Mesenchymal stem cell (in vitro differentiated cells and primary cell): ENCODE measurements around the gene SLC39A9.
A peak's percentile ranks its signal among the peaks of the same experiment; 100 is the strongest.

Source experiments
- DNase-seq: peaks from one replicate; pipeline ENCODE4 v3.0.0-alpha.2; 2013
- H2AFZ ChIP-seq: one replicate; pipeline ENCODE4 v1.6.1; 2013; ENCODE audit warnings: low read depth, mild to moderate bottlenecking, control low read depth, inconsistent platforms, low read length, moderate library complexity
- H2AK5ac ChIP-seq: 2 replicates; pipeline ENCODE4 v1.6.1; 2013; ENCODE audit warnings: low read length, moderate library complexity, mild to moderate bottlenecking, inconsistent platforms; ENCODE audit not compliant: severe bottlenecking
- H2BK120ac ChIP-seq: one replicate; pipeline ENCODE4 v1.6.1; 2013; ENCODE audit warnings: low read depth, mild to moderate bottlenecking, inconsistent platforms, low read length, moderate library complexity
- H2BK12ac ChIP-seq, 2 experiments: one replicate each; pipeline ENCODE4 v1.6.1; 2013; ENCODE audit warnings: inconsistent platforms in 2 of 2, low read length in 2 of 2, mild to moderate bottlenecking in 2 of 2, moderate library complexity in 2 of 2, control low read depth in 1 of 2
- H2BK15ac ChIP-seq: one replicate; pipeline ENCODE4 v1.6.1; 2013; ENCODE audit warnings: mild to moderate bottlenecking, low read depth, inconsistent platforms; ENCODE audit not compliant: poor library complexity, severe bottlenecking
- H2BK5ac ChIP-seq: 2 replicates; pipeline ENCODE4 v1.6.1; 2013; ENCODE audit warnings: low read depth, mild to moderate bottlenecking, low read length, control low read depth, inconsistent platforms; ENCODE audit not compliant: poor library complexity, severe bottlenecking
- H3K14ac ChIP-seq, 2 experiments: one replicate each; pipeline ENCODE4 v1.6.1; 2013; ENCODE audit warnings: inconsistent platforms in 2 of 2, low read length in 2 of 2, control low read depth in 1 of 2, mild to moderate bottlenecking in 1 of 2, moderate library complexity in 1 of 2
- H3K18ac ChIP-seq, 2 experiments: one replicate each; pipeline ENCODE4 v1.6.1; 2013; ENCODE audit warnings: inconsistent platforms in 2 of 2, low read length in 2 of 2, control low read depth in 1 of 2, low read depth in 1 of 2, mild to moderate bottlenecking in 1 of 2
- H3K23ac ChIP-seq, 2 experiments: one replicate each; pipeline ENCODE4 v1.6.1; 2013; ENCODE audit warnings: inconsistent platforms in 2 of 2, low read length in 2 of 2, mild to moderate bottlenecking in 2 of 2, moderate library complexity in 2 of 2, control low read depth in 1 of 2
- H3K27ac ChIP-seq: 2 replicates; pipeline ENCODE4 v1.5.1; 2013; ENCODE audit warnings: mild to moderate bottlenecking, moderate library complexity, low read length, control low read depth, inconsistent platforms; ENCODE audit not compliant: poor library complexity, severe bottlenecking
- H3K27me3 ChIP-seq, 2 experiments: 2 replicates each; pipeline versions ENCODE4 v1.6.1 to v1.7.0; 2013; ENCODE audit warnings: low read length in 2 of 2, mild to moderate bottlenecking in 2 of 2, moderate library complexity in 2 of 2, control low read depth in 1 of 2, inconsistent platforms in 1 of 2; ENCODE audit not compliant: control insufficient read depth in 1 of 2, insufficient read depth in 1 of 2
- H3K36me3 ChIP-seq, 2 experiments: 2 replicates each; pipeline versions ENCODE4 v1.6.1 to v1.7.0; 2013; ENCODE audit warnings: low read length in 2 of 2, control low read depth in 1 of 2, inconsistent platforms in 1 of 2, low read depth in 1 of 2, mild to moderate bottlenecking in 1 of 2; ENCODE audit not compliant: insufficient read depth in 2 of 2, control insufficient read depth in 1 of 2
- H3K4ac ChIP-seq, 2 experiments: one replicate each; pipeline ENCODE4 v1.6.1; 2013; ENCODE audit warnings: inconsistent platforms in 2 of 2, low read length in 2 of 2, mild to moderate bottlenecking in 2 of 2, moderate library complexity in 2 of 2, control low read depth in 1 of 2, low read depth in 1 of 2
- H3K4me1 ChIP-seq: 2 replicates; pipeline ENCODE4 v1.6.1; 2013; ENCODE audit warnings: low read depth, low read length, control low read depth; ENCODE audit not compliant: control insufficient read depth, insufficient read depth
- H3K4me2 ChIP-seq: 2 replicates; pipeline ENCODE4 v1.6.1; 2013; ENCODE audit warnings: low read length, mild to moderate bottlenecking, inconsistent platforms; ENCODE audit not compliant: poor library complexity, severe bottlenecking
- H3K4me3 ChIP-seq, 2 experiments: 2 replicates each; pipeline versions ENCODE4 v1.5.1 to v1.7.0; 2013; ENCODE audit warnings: low read length in 2 of 2, mild to moderate bottlenecking in 2 of 2, control low read depth in 1 of 2, low read depth in 1 of 2; ENCODE audit not compliant: insufficient read depth in 1 of 2
- H3K79me1 ChIP-seq: replicated peaks from 2 replicates; pipeline ENCODE4 v1.6.1; 2013; ENCODE audit warnings: mild to moderate bottlenecking, control low read depth, low read length, inconsistent platforms; ENCODE audit not compliant: poor library complexity, severe bottlenecking
- H3K9ac ChIP-seq: 2 replicates; pipeline ENCODE4 v1.7.0; 2013; ENCODE audit warnings: mild to moderate bottlenecking, low read length, moderate library complexity
- H3K9me3 ChIP-seq: 2 replicates; pipeline ENCODE4 v1.7.0; 2013; ENCODE audit warnings: mild to moderate bottlenecking, low read length; ENCODE audit not compliant: control insufficient read depth
- H4K8ac ChIP-seq: one replicate; pipeline ENCODE4 v1.6.1; 2013; ENCODE audit warnings: inconsistent platforms, mild to moderate bottlenecking, low read length, moderate library complexity
- H4K91ac ChIP-seq: one replicate; pipeline ENCODE4 v1.6.1; 2013; ENCODE audit warnings: mild to moderate bottlenecking, low read length, inconsistent platforms
- WGBS: methylation state at CpG from one replicate; pipeline ENCODE4 v1.1.7; 2013; ENCODE audit warnings: mixed read lengths; 5-methylcytosine and 5-hydroxymethylcytosine counted together

SLC39A9 gene

GRCh38 chr14:69501423-69501838 lies 102.9 kb downstream of the SLC39A9 start:
- Histone ChIP-seq H2BK12ac (no peak overlapping the region), H3K14ac (no peak overlapping the region), H3K23ac (no peak overlapping the region), H3K79me1 (no peaks in the 10 kb centered on the region), H2AFZ (no peak overlapping the region), H2AK5ac (no peak overlapping the region), H3K4ac (no peak overlapping the region), H4K8ac (no peak overlapping the region), H2BK5ac (no peak overlapping the region), H3K4me3 (no peak overlapping the region), H3K9ac (no peak overlapping the region), H3K27ac (no peak overlapping the region), H3K9me3 (no peaks in the 10 kb centered on the region), H2BK120ac (no peak overlapping the region), H2BK15ac (no peak overlapping the region), H3K27me3 (peaks cover 47 to 53% of the 10 kb centered on the region in 2 experiments), H3K36me3 (no peaks in the 10 kb centered on the region), H3K18ac (no peak overlapping the region), H3K4me1 (peaks cover 5% of the 10 kb centered on the region), H4K91ac (no peak overlapping the region), H3K4me2 (no peak overlapping the region)
- no peak for DNase-seq
- 79% methylated on average over 2 of the region's 4 CpGs for WGBS

GRCh38 chr14:69504775-69505174 lies 106.3 kb downstream of the SLC39A9 start:
- Histone ChIP-seq H2AFZ (no peak overlapping the region), H3K4me1 (peaks cover 3% of the 10 kb centered on the region), H3K9ac (no peak overlapping the region), H2BK5ac (no peak overlapping the region), H3K36me3 (no peaks in the 10 kb centered on the region), H3K9me3 (no peaks in the 10 kb centered on the region), H3K4me2 (no peak overlapping the region), H2AK5ac (no peak overlapping the region), H3K79me1 (no peaks in the 10 kb centered on the region), H2BK120ac (no peak overlapping the region), H3K27me3 (peaks cover 38 to 52% of the 10 kb centered on the region in 2 experiments), H4K91ac (no peak overlapping the region), H2BK12ac (no peak overlapping the region), H3K23ac (no peak overlapping the region), H3K27ac (no peak overlapping the region), H3K4ac (no peak overlapping the region), H4K8ac (no peak overlapping the region), H3K4me3 (no peak overlapping the region), H3K14ac (no peak overlapping the region), H3K18ac (no peak overlapping the region), H2BK15ac (no peak overlapping the region)
- no peak for DNase-seq
- WGBS = 100% methylated on average over 1 of the region's 1 CpG

- H3K9ac ChIP-seq = no peak overlapping the region
- H3K4me2 ChIP-seq = no peak overlapping the region
- H3K27me3 ChIP-seq = peaks cover 37 to 47% of the 10 kb centered on the region in 2 experiments
- H3K4me1 ChIP-seq = peaks cover 3% of the 10 kb centered on the region
- no peak overlapping the region for H2BK5ac ChIP-seq
- no peak overlapping the region for H2BK15ac ChIP-seq
- H3K36me3 ChIP-seq = no peaks in the 10 kb centered on the region
- H2BK12ac ChIP-seq = no peak overlapping the region
- H3K18ac ChIP-seq = no peak overlapping the region
- H3K9me3 ChIP-seq = no peaks in the 10 kb centered on the region
- no peak overlapping the region for H3K27ac ChIP-seq
- H3K4ac ChIP-seq = no peak overlapping the region
- no peak overlapping the region for H2BK120ac ChIP-seq
- H4K91ac ChIP-seq = no peak overlapping the region
- H2AK5ac ChIP-seq = no peak overlapping the region
- DNase-seq = no peak
- peak overlapping the region in 1 of 2 experiments; percentile 60 for H3K23ac ChIP-seq
- peak overlapping the region in 1 of 2 experiments; percentile 36 for H3K14ac ChIP-seq
- H4K8ac ChIP-seq = no peak overlapping the region
- no peak overlapping the region for H3K4me3 ChIP-seq
- H2AFZ ChIP-seq = no peak overlapping the region
- WGBS = 83% methylated on average over 8 of the region's 8 CpGs
- no peaks in the 10 kb centered on the region for H3K79me1 ChIP-seq
Observed at GRCh38 chr14:69505338-69506240, 107.1 kb downstream of the SLC39A9 start.

- Histone ChIP-seq H3K9ac (no peak overlapping the region), H2AK5ac (no peak overlapping the region), H3K27me3 (peaks cover 33 to 41% of the 10 kb centered on the region in 2 experiments), H3K36me3 (no peaks in the 10 kb centered on the region), H3K4me1 (peaks cover 3% of the 10 kb centered on the region), H2BK15ac (no peak overlapping the region), H4K8ac (no peak overlapping the region), H2BK5ac (no peak overlapping the region), H3K14ac (no peak overlapping the region), H4K91ac (no peak overlapping the region), H3K9me3 (no peaks in the 10 kb centered on the region), H3K27ac (no peak overlapping the region), H3K4ac (no peak overlapping the region), H3K79me1 (no peaks in the 10 kb centered on the region), H2BK12ac (no peak overlapping the region), H3K18ac (no peak overlapping the region), H3K4me2 (no peak overlapping the region), H3K23ac (no peak overlapping the region), H3K4me3 (no peak overlapping the region), H2BK120ac (no peak overlapping the region), H2AFZ (no peak overlapping the region)
- DNase-seq = no peak
- 64% methylated on average over 1 of the region's 1 CpG for WGBS
Observed at GRCh38 chr14:69506241-69506595, 107.7 kb downstream of the SLC39A9 start.
